ENCODE data around the gene LRRIQ1.

LRRIQ1 gene

GRCh38 chr12:85147331-85147730 lies 111.2 kb downstream of the LRRIQ1 start:
- no peak overlapping the region for H3K27ac ChIP-seq
- TF ChIP-seq CTCF (IDR thresholded peaks at IDR 0.05) (no peak), ZFX (IDR thresholded peaks at IDR 0.05; ENCODE audit: borderline replicate concordance) (no peak)

- H3K27ac ChIP-seq = no peak overlapping the region
Observed at GRCh38 chr12:85152311-85152729, 116.2 kb downstream of the LRRIQ1 start.

GRCh38 chr12:85155791-85156190 lies 119.6 kb downstream of the LRRIQ1 start:
- no peak for TF ChIP-seq ZFX (IDR thresholded peaks at IDR 0.05; ENCODE audit: borderline replicate concordance)
- TF ChIP-seq CTCF (IDR thresholded peaks at IDR 0.05) = peak; percentile 71
- no peak overlapping the region for H3K27ac ChIP-seq

More at GRCh38 chr12:85152311-85152729, 116.2 kb downstream of the LRRIQ1 start:
- TF ChIP-seq ZFX (IDR thresholded peaks at IDR 0.05; ENCODE audit: borderline replicate concordance) = no peak

GRCh38 chr12:85156569-85156968 lies 120.4 kb downstream of the LRRIQ1 start:
- H3K27ac ChIP-seq = no peak overlapping the region
- TF ChIP-seq ZFX (IDR thresholded peaks at IDR 0.05; ENCODE audit: borderline replicate concordance) (no peak), CTCF (IDR thresholded peaks at IDR 0.05) (no peak)

- TF ChIP-seq CTCF (IDR thresholded peaks at IDR 0.05) (no peak), ZFX (IDR thresholded peaks at IDR 0.05; ENCODE audit: borderline replicate concordance) (no peak)
- H3K27ac ChIP-seq = no peak overlapping the region
Observed at GRCh38 chr12:85157035-85157603, 121.0 kb downstream of the LRRIQ1 start.

- TF ChIP-seq CTCF (IDR thresholded peaks at IDR 0.05) (no peak), ZFX (IDR thresholded peaks at IDR 0.05; ENCODE audit: borderline replicate concordance) (no peak)
- H3K27ac ChIP-seq = peak overlapping the region; percentile 21
Observed at GRCh38 chr12:85163752-85164321, 127.7 kb downstream of the LRRIQ1 start.

GRCh38 chr12:85179680-85180270 lies 143.6 kb downstream of the LRRIQ1 start:
- no peak overlapping the region for H3K27ac ChIP-seq
- TF ChIP-seq ZFX (IDR thresholded peaks at IDR 0.05; ENCODE audit: borderline replicate concordance) (no peak), CTCF (IDR thresholded peaks at IDR 0.05) (no peak)
